HEK293 (cell line): Measurements from ENCODE around the gene CPNE8.

Experiments used
- EGR2 ChIP-seq: fragments of 450-650 bp; formaldehyde crosslinking; IDR thresholded peaks from 2 replicates; pipeline ENCODE4 v1.5.1; 2016; ENCODE audit warnings: low read depth, missing biosample characterization, missing genetic modification characterization
- GLIS2 ChIP-seq: fragments of 450-650 bp; formaldehyde crosslinking; IDR thresholded peaks from 2 replicates; pipeline ENCODE4 v1.5.1; 2016; ENCODE audit warnings: missing biosample characterization, missing genetic modification characterization
- HOXA7 ChIP-seq: sonication (generic); formaldehyde crosslinking; IDR thresholded peaks from 2 replicates; pipeline ENCODE4 v1.8.1; 2022; ENCODE audit warnings: missing genetic modification reagents, borderline replicate concordance
- HOXC10 ChIP-seq: sonication (generic); formaldehyde crosslinking; IDR thresholded peaks from 2 replicates; pipeline ENCODE4 v1.8.1; 2023; ENCODE audit warnings: mild to moderate bottlenecking, missing genetic modification reagents
- KLF10 ChIP-seq: fragments of 450-650 bp; IDR thresholded peaks from 2 replicates; pipeline ENCODE4 v1.5.1; 2018; ENCODE audit warnings: missing biosample characterization, mild to moderate bottlenecking, missing genetic modification characterization
- KLF9 ChIP-seq: fragments of 450-650 bp; formaldehyde crosslinking; IDR thresholded peaks from 2 replicates; pipeline ENCODE4 v1.5.1; 2016; ENCODE audit warnings: missing biosample characterization, missing genetic modification characterization, low read depth
- MEIS1 ChIP-seq: sonication (generic); formaldehyde crosslinking; IDR thresholded peaks from 2 replicates; pipeline ENCODE4 v1.8.1; 2022; ENCODE audit warnings: missing genetic modification reagents, mild to moderate bottlenecking, borderline replicate concordance
- SP3 ChIP-seq: fragments of 450-650 bp; formaldehyde crosslinking; IDR thresholded peaks from 2 replicates; pipeline ENCODE4 v1.5.1; 2016; ENCODE audit warnings: missing biosample characterization, missing genetic modification characterization
- YY2 ChIP-seq: fragments of 450-650 bp; formaldehyde crosslinking; IDR thresholded peaks from 2 replicates; pipeline ENCODE4 v1.5.1; 2016; ENCODE audit warnings: missing biosample characterization, missing genetic modification characterization
- ZEB2 ChIP-seq: fragments of 450-650 bp; formaldehyde crosslinking; IDR thresholded peaks from 2 replicates; pipeline ENCODE4 v1.5.1; 2016; ENCODE audit warnings: missing biosample characterization, missing genetic modification characterization
- ZFHX2 ChIP-seq: fragments of 450-650 bp; formaldehyde crosslinking; conservative IDR thresholded peaks from 2 replicates; pipeline ENCODE4 v1.5.1; 2016; ENCODE audit warnings: missing biosample characterization, missing genetic modification characterization
- ZFP41 ChIP-seq: fragments of 450-650 bp; formaldehyde crosslinking; IDR thresholded peaks from 2 replicates; pipeline ENCODE4 v1.5.1; 2016; ENCODE audit warnings: missing biosample characterization, missing genetic modification characterization, borderline replicate concordance
- ZNF10 ChIP-seq: fragments of 450-650 bp; formaldehyde crosslinking; IDR thresholded peaks from 2 replicates; pipeline ENCODE4 v1.5.1; 2017; ENCODE audit warnings: missing biosample characterization, missing genetic modification characterization
- ZNF112 ChIP-seq: fragments of 450-650 bp; formaldehyde crosslinking; IDR thresholded peaks from 2 replicates; pipeline ENCODE4 v1.5.0; 2017; ENCODE audit warnings: missing biosample characterization, missing genetic modification characterization
- ZNF214 ChIP-seq: fragments of 450-650 bp; formaldehyde crosslinking; IDR thresholded peaks from 2 replicates; pipeline ENCODE4 v1.5.1; 2017; ENCODE audit warnings: missing biosample characterization, mild to moderate bottlenecking, missing genetic modification characterization, borderline replicate concordance
- ZNF292 ChIP-seq: fragments of 450-650 bp; formaldehyde crosslinking; IDR thresholded peaks from 2 replicates; pipeline ENCODE4 v1.5.1; 2016; ENCODE audit warnings: low read depth, missing biosample characterization, missing genetic modification characterization, borderline replicate concordance
- ZNF510 ChIP-seq: fragments of 450-650 bp; formaldehyde crosslinking; IDR thresholded peaks from 2 replicates; pipeline ENCODE4 v1.5.1; 2018; ENCODE audit warnings: mild to moderate bottlenecking, missing genetic modification characterization, missing biosample characterization; ENCODE audit not compliant: insufficient replicate concordance
- ZNF571 ChIP-seq: fragments of 450-650 bp; formaldehyde crosslinking; IDR thresholded peaks from 2 replicates; pipeline ENCODE4 v1.5.0; 2017; ENCODE audit warnings: missing biosample characterization, missing genetic modification characterization
- ZNF677 ChIP-seq: fragments of 450-650 bp; IDR thresholded peaks from 2 replicates; pipeline ENCODE4 v1.5.0; 2018; ENCODE audit warnings: missing biosample characterization, mild to moderate bottlenecking, missing genetic modification characterization, moderate library complexity
- ZNF747 ChIP-seq: fragments of 450-650 bp; formaldehyde crosslinking; IDR thresholded peaks from 2 replicates; pipeline ENCODE4 v1.5.1; 2016; ENCODE audit warnings: missing biosample characterization, missing genetic modification characterization
- ZNF843 ChIP-seq: fragments of 450-650 bp; formaldehyde crosslinking; IDR thresholded peaks from 2 replicates; pipeline ENCODE4 v1.5.1; 2016; ENCODE audit warnings: missing biosample characterization, missing genetic modification characterization
- TF ChIP-seq, protein P1 (sequence below): fragments of 450-650 bp; formaldehyde crosslinking; IDR thresholded peaks from 2 replicates; pipeline ENCODE4 v1.5.1; 2016; ENCODE audit warnings: missing biosample characterization, missing genetic modification characterization
- TF ChIP-seq, protein P2 (sequence below): fragments of 450-650 bp; formaldehyde crosslinking; IDR thresholded peaks from 2 replicates; pipeline ENCODE4 v1.5.1; 2016; ENCODE audit warnings: missing biosample characterization, missing genetic modification characterization
- TF ChIP-seq, protein P3 (sequence below): fragments of 450-650 bp; formaldehyde crosslinking; IDR thresholded peaks from 2 replicates; pipeline ENCODE4 v1.5.1; 2016; ENCODE audit warnings: missing biosample characterization, missing genetic modification characterization
- TF ChIP-seq, protein P4 (sequence below): fragments of 450-650 bp; formaldehyde crosslinking; conservative IDR thresholded peaks from 2 replicates; pipeline ENCODE4 v1.5.1; 2016; ENCODE audit warnings: low read depth, missing biosample characterization, missing genetic modification characterization
- TF ChIP-seq, protein P5 (sequence below): fragments of 450-650 bp; IDR thresholded peaks from 2 replicates; pipeline ENCODE4 v1.5.1; 2018; ENCODE audit warnings: missing biosample characterization, missing genetic modification characterization

CPNE8 gene

DNA sequence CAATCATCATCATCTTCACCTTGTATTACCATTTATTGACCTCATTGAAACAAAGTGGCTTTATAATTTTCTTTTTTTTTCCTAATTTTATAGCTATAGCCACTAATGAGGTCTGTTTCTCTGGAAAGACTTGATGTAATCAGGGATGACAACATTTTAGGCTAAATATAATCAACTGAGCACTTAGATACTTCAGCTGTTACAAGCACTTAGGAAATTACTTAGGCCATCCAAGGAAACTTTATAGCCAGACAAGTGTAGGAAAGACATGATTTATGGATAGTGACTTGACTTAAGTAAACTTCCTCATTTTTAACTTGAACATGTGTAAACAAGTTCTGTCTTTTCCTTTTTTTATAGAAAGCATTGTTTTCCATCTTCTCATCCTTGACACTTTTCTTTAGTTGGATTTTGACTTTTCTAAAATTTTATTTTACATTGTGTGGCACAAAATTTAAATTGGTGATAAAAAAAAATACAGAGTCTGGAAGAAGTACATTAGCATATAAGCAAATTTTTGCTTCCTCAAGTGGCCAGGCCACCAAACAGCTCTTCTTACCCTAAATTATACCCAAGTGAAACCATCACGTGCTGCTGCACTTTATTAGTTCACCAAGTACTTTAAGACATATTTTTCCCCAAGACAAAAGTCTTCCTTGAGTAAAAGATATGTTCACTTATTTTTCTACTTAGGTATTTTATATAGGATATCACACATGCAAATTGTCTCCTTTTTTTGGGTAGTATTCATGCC is 15.1 kb downstream of the CPNE8 start (continued):
- TF ChIP-seq ZNF214 (tag by site-specific recombination) (no peak), ZFHX2 (no peak), ZNF571 (tag by site-specific recombination) (no peak), SP3 (tag by site-specific recombination) (peak; percentile 51), HOXC10 (CRISPR knock-in tag) (no peak), ZNF677 (tag by site-specific recombination) (no peak), ZNF112 (tag by site-specific recombination) (no peak), HOXA7 (no peak), KLF10 (tag by site-specific recombination) (peak; percentile 57; the same call in 1 of the 2 replicates), MEIS1 (no peak), ZNF292 (tag by site-specific recombination) (no peak), ZFP41 (tag by site-specific recombination) (no peak), YY2 (tag by site-specific recombination) (no peak), KLF9 (tag by site-specific recombination) (0 out of 2 replicates have a peak, but pooled peaks have one; percentile 13), GLIS2 (tag by site-specific recombination) (no peak), ZNF510 (tag by site-specific recombination) (peak; percentile 28), ZNF10 (peak; percentile 58; the same call in 1 of the 2 replicates), ZEB2 (tag by site-specific recombination) (peak; percentile 95), EGR2 (tag by site-specific recombination) (no peak), ZNF843 (tag by site-specific recombination) (peak; percentile 96), ZNF747 (no peak)
- TF ChIP-seq, protein P1, sequence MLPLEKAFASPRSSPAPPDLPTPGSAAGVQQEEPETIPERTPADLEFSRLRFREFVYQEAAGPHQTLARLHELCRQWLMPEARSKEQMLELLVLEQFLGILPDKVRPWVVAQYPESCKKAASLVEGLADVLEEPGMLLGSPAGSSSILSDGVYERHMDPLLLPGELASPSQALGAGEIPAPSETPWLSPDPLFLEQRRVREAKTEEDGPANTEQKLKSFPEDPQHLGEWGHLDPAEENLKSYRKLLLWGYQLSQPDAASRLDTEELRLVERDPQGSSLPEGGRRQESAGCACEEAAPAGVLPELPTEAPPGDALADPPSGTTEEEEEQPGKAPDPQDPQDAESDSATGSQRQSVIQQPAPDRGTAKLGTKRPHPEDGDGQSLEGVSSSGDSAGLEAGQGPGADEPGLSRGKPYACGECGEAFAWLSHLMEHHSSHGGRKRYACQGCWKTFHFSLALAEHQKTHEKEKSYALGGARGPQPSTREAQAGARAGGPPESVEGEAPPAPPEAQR (tag by site-specific recombination), result no peak
- TF ChIP-seq, protein P2, sequence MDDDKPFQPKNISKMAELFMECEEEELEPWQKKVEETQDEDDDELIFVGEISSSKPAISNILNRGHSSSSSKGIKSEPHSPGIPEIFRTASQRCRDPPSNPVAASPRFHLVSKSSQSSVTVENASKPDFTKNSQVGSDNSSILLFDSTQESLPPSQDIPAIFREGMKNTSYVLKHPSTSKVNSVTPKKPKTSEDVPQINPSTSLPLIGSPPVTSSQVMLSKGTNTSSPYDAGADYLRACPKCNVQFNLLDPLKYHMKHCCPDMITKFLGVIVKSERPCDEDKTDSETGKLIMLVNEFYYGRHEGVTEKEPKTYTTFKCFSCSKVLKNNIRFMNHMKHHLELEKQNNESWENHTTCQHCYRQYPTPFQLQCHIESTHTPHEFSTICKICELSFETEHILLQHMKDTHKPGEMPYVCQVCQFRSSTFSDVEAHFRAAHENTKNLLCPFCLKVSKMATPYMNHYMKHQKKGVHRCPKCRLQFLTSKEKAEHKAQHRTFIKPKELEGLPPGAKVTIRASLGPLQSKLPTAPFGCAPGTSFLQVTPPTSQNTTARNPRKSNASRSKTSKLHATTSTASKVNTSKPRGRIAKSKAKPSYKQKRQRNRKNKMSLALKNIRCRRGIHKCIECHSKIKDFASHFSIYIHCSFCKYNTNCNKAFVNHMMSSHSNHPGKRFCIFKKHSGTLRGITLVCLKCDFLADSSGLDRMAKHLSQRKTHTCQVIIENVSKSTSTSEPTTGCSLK, result no peak
- TF ChIP-seq, protein P3, sequence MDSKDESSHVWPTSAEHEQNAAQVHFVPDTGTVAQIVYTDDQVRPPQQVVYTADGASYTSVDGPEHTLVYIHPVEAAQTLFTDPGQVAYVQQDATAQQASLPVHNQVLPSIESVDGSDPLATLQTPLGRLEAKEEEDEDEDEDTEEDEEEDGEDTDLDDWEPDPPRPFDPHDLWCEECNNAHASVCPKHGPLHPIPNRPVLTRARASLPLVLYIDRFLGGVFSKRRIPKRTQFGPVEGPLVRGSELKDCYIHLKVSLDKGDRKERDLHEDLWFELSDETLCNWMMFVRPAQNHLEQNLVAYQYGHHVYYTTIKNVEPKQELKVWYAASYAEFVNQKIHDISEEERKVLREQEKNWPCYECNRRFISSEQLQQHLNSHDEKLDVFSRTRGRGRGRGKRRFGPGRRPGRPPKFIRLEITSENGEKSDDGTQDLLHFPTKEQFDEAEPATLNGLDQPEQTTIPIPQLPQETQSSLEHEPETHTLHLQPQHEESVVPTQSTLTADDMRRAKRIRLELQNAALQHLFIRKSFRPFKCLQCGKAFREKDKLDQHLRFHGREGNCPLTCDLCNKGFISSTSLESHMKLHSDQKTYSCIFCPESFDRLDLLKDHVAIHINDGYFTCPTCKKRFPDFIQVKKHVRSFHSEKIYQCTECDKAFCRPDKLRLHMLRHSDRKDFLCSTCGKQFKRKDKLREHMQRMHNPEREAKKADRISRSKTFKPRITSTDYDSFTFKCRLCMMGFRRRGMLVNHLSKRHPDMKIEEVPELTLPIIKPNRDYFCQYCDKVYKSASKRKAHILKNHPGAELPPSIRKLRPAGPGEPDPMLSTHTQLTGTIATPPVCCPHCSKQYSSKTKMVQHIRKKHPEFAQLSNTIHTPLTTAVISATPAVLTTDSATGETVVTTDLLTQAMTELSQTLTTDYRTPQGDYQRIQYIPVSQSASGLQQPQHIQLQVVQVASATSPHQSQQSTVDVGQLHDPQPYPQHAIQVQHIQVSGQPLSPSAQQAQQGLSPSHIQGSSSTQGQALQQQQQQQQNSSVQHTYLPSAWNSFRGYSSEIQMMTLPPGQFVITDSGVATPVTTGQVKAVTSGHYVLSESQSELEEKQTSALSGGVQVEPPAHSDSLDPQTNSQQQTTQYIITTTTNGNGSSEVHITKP (tag by site-specific recombination), result no peak
- TF ChIP-seq, protein P4, sequence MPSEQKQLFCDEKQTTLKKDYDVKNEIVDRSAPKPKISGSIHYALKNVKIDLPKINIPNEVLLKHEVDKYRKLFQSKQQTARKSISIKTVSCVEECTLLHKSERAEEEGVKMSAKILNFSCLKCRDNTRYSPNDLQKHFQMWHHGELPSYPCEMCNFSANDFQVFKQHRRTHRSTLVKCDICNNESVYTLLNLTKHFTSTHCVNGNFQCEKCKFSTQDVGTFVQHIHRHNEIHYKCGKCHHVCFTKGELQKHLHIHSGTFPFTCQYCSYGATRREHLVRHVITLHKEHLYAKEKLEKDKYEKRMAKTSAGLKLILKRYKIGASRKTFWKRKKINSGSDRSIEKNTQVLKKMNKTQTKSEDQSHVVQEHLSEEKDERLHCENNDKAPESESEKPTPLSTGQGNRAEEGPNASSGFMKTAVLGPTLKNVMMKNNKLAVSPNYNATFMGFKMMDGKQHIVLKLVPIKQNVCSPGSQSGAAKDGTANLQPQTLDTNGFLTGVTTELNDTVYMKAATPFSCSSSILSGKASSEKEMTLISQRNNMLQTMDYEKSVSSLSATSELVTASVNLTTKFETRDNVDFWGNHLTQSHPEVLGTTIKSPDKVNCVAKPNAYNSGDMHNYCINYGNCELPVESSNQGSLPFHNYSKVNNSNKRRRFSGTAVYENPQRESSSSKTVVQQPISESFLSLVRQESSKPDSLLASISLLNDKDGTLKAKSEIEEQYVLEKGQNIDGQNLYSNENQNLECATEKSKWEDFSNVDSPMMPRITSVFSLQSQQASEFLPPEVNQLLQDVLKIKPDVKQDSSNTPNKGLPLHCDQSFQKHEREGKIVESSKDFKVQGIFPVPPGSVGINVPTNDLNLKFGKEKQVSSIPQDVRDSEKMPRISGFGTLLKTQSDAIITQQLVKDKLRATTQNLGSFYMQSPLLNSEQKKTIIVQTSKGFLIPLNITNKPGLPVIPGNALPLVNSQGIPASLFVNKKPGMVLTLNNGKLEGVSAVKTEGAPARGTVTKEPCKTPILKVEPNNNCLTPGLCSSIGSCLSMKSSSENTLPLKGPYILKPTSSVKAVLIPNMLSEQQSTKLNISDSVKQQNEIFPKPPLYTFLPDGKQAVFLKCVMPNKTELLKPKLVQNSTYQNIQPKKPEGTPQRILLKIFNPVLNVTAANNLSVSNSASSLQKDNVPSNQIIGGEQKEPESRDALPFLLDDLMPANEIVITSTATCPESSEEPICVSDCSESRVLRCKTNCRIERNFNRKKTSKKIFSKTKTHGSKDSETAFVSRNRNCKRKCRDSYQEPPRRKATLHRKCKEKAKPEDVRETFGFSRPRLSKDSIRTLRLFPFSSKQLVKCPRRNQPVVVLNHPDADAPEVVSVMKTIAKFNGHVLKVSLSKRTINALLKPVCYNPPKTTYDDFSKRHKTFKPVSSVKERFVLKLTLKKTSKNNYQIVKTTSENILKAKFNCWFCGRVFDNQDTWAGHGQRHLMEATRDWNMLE (tag by site-specific recombination), result no peak
- TF ChIP-seq, protein P5, sequence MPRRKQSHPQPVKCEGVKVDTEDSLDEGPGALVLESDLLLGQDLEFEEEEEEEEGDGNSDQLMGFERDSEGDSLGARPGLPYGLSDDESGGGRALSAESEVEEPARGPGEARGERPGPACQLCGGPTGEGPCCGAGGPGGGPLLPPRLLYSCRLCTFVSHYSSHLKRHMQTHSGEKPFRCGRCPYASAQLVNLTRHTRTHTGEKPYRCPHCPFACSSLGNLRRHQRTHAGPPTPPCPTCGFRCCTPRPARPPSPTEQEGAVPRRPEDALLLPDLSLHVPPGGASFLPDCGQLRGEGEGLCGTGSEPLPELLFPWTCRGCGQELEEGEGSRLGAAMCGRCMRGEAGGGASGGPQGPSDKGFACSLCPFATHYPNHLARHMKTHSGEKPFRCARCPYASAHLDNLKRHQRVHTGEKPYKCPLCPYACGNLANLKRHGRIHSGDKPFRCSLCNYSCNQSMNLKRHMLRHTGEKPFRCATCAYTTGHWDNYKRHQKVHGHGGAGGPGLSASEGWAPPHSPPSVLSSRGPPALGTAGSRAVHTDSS (tag by site-specific recombination), result no peak; the same call in 1 of the 2 replicates
